Measurements from ENCODE around the gene MRPS34. TPM values are rescaled to one million over a fixed set of nuclear protein-coding genes. Genes with fewer than 3 reads are reported as not detected.

MRPS34 gene
- total RNA-seq, 1 experiment from 2014 or later = 109 TPM

DNA sequence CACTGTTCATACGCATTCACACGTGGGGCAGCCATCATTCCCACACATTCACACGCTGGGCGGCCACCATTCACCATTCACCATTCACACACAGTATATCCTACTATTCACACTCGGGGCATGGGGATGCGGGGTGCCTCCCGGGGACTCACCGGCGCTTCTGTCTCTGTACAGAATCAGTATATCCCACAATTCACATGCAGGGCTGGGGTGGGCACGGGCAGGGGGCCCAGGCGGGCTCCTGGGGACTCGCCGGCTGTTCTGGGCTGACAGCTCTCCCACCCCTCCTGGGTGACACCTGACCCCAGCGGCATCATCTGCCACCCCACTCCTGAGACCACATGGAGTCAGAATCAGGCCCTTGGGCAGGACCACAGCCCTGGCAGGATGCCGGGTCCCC, 11.2 kb downstream of the MRPS34 start:
- ChIA-PET CTCF (no interaction called here), POLR2A (no interaction called here)
- Histone ChIP-seq H3K9me3 (no peaks in the 10 kb centered on the region), H3K36me3 (ENCODE audit: control insufficient read depth, insufficient read depth, low read length) (no peaks in the 10 kb centered on the region), H3K27me3 (replicated peaks; ENCODE audit: control insufficient read depth, insufficient read depth, low read length) (no peaks in the 10 kb centered on the region), H3K4me3 (ENCODE audit: low read depth, low read length) (no peak overlapping the region), H3K4me1 (peaks cover 16% of the 10 kb centered on the region)
- no peaks in the 10 kb centered on the region for H3K9me3 Mint-ChIP-seq (ENCODE audit: unreplicated experiment)
- no peaks in the 10 kb centered on the region for H3K27me3 Mint-ChIP-seq (ENCODE audit: insufficient read depth, unreplicated experiment)
- H3K4me3 Mint-ChIP-seq (ENCODE audit: unreplicated experiment) = no peak overlapping the region
- intact Hi-C loops (cut with micrococcal nuclease; ENCODE audit: unreplicated experiment) = no loop called here
- peaks cover 26% of the 10 kb centered on the region for H3K36me3 Mint-ChIP-seq (ENCODE audit: insufficient read depth, unreplicated experiment)
- no peak for DNase-seq
- no TSS peak for BruUV-seq (replicated peaks)
- TF ChIP-seq, protein P1, sequence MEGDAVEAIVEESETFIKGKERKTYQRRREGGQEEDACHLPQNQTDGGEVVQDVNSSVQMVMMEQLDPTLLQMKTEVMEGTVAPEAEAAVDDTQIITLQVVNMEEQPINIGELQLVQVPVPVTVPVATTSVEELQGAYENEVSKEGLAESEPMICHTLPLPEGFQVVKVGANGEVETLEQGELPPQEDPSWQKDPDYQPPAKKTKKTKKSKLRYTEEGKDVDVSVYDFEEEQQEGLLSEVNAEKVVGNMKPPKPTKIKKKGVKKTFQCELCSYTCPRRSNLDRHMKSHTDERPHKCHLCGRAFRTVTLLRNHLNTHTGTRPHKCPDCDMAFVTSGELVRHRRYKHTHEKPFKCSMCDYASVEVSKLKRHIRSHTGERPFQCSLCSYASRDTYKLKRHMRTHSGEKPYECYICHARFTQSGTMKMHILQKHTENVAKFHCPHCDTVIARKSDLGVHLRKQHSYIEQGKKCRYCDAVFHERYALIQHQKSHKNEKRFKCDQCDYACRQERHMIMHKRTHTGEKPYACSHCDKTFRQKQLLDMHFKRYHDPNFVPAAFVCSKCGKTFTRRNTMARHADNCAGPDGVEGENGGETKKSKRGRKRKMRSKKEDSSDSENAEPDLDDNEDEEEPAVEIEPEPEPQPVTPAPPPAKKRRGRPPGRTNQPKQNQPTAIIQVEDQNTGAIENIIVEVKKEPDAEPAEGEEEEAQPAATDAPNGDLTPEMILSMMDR (IDR thresholded peaks at IDR 0.05; ENCODE audit: insufficient read depth in 1 of 2, low read depth in 1 of 2, low read length in 1 of 2, severe bottlenecking in 1 of 2, unreplicated experiment in 1 of 2) = no peak
- H3K4me1 Mint-ChIP-seq (ENCODE audit: low read depth, unreplicated experiment) = peaks cover 7% of the 10 kb centered on the region
- H3K27ac Mint-ChIP-seq (ENCODE audit: unreplicated experiment) = no peak overlapping the region

DNA sequence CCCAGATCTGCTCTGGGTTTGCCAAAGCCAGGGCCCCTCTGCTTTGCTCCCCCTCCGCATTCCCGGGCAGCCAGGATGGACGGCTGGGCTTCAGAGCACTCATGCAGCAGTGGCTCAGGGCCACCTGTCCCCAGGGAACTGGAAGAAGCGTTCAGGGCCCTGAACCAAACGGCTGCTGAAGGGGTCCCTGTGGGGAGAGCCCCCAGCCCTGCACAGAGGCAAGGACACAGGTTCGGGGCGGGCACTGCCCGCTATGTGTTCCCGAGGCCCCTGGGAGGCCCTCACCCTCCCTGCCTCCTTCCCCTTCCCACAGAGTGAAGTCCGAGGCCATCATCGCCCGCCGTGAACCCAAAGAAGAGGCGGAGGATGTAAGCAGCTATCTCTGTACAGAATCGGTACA, 12.0 kb downstream of the MRPS34 start:
- H3K4me3 ChIP-seq (ENCODE audit: low read depth, low read length) = no peak overlapping the region
- H3K9me3 ChIP-seq = no peaks in the 10 kb centered on the region
- Mint-ChIP-seq H3K4me1 (ENCODE audit: low read depth, unreplicated experiment) (peaks cover 7% of the 10 kb centered on the region), H3K4me3 (ENCODE audit: unreplicated experiment) (no peak overlapping the region), H3K27ac (ENCODE audit: unreplicated experiment) (no peak overlapping the region), H3K9me3 (ENCODE audit: unreplicated experiment) (no peaks in the 10 kb centered on the region), H3K27me3 (ENCODE audit: insufficient read depth, unreplicated experiment) (no peaks in the 10 kb centered on the region), H3K36me3 (ENCODE audit: insufficient read depth, unreplicated experiment) (peaks cover 24% of the 10 kb centered on the region)
- no peak for DNase-seq
- TF ChIP-seq, protein P1 (IDR thresholded peaks at IDR 0.05; ENCODE audit: insufficient read depth in 1 of 2, low read depth in 1 of 2, low read length in 1 of 2, severe bottlenecking in 1 of 2, unreplicated experiment in 1 of 2) = no peak
- CTCF ChIA-PET = no interaction called here
- no peaks in the 10 kb centered on the region for H3K27me3 ChIP-seq (replicated peaks; ENCODE audit: control insufficient read depth, insufficient read depth, low read length)
- POLR2A ChIA-PET = no interaction called here
- no TSS peak for BruUV-seq (replicated peaks)
- no peaks in the 10 kb centered on the region for H3K36me3 ChIP-seq (ENCODE audit: control insufficient read depth, insufficient read depth, low read length)
- H3K4me1 ChIP-seq = peaks cover 16% of the 10 kb centered on the region
- intact Hi-C loops (cut with micrococcal nuclease; ENCODE audit: unreplicated experiment) = no loop called here

DNA sequence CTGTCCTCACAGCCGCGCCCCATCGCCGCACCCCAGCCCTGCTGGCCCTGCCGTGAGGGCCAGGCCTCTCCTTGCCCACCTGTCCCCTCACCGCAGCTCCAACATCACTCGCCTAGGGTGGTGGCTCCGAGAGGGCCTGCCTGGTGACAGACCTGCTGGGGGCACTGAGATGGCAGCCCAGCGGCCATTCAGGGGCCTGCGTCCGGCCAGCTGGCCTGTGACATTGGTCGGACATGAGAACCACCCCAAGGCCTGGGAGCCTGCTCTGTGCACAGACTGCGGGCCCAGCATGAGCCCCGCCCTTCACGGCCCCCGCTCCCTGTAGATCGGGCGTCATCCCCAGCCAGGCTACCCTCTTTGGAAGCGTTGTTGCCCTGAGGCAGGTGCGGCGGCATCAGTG, 13.4 kb downstream of the MRPS34 start:
- H3K4me1 ChIP-seq = peaks cover 16% of the 10 kb centered on the region
- BruUV-seq (replicated peaks) = no TSS peak
- H3K27ac Mint-ChIP-seq (ENCODE audit: unreplicated experiment) = no peak overlapping the region
- ChIA-PET CTCF (no interaction called here), POLR2A (no interaction called here)
- no peaks in the 10 kb centered on the region for H3K27me3 Mint-ChIP-seq (ENCODE audit: insufficient read depth, unreplicated experiment)
- no peak overlapping the region for H3K4me3 ChIP-seq (ENCODE audit: low read depth, low read length)
- H3K4me3 Mint-ChIP-seq (ENCODE audit: unreplicated experiment) = no peak overlapping the region
- H3K4me1 Mint-ChIP-seq (ENCODE audit: low read depth, unreplicated experiment) = peaks cover 7% of the 10 kb centered on the region
- intact Hi-C loops (cut with micrococcal nuclease; ENCODE audit: unreplicated experiment) = no loop called here
- H3K36me3 ChIP-seq (ENCODE audit: control insufficient read depth, insufficient read depth, low read length) = no peaks in the 10 kb centered on the region
- TF ChIP-seq, protein P1 (IDR thresholded peaks at IDR 0.05; ENCODE audit: insufficient read depth in 1 of 2, low read depth in 1 of 2, low read length in 1 of 2, severe bottlenecking in 1 of 2, unreplicated experiment in 1 of 2) = no peak
- H3K36me3 Mint-ChIP-seq (ENCODE audit: insufficient read depth, unreplicated experiment) = peaks cover 27% of the 10 kb centered on the region
- no peak for DNase-seq
- H3K9me3 Mint-ChIP-seq (ENCODE audit: unreplicated experiment) = no peaks in the 10 kb centered on the region
- no peaks in the 10 kb centered on the region for H3K9me3 ChIP-seq
- H3K27me3 ChIP-seq (replicated peaks; ENCODE audit: control insufficient read depth, insufficient read depth, low read length) = no peaks in the 10 kb centered on the region

Data from Caco-2 (cell line).